Dermis microvascular lymphatic vessel endothelial cell (primary cell): ENCODE results near the gene ISY1. TPM values are rescaled to one million over a fixed set of nuclear protein-coding genes. Genes with fewer than 3 reads are reported as not detected.
A peak's percentile ranks its signal among the peaks of the same experiment; 100 is the strongest.
"Not testable (repeated sequence)": the region's sequence is repeated elsewhere in the genome, so short reads cannot be mapped to it uniquely, and the experiment has no call there.

Experiments used
- DNase-seq, 2 donors: peaks; one replicate each; pipeline versions ENCODE4 v3.0.0 to v3.0.0-alpha.2; 2010; ENCODE audit warnings: low read depth in 2 of 2
- total RNA-seq: library from RNA; depleted of rRNA; stranded (reverse); fragments of >200 nt; gene quantifications from 2 replicates; pipeline ENCODE4 v1.2.1, GENCODE V29; 2014

Gene ISY1
- total RNA-seq, result 40.8 and 60.1 TPM in 2 replicates

- DNase-seq, result peak; percentile 96 to 97
Observed at GRCh38 chr3:129160891-129161859, at the start of gene ISY1. Gene ISY1, minus strand, starts transcription at chr3:129161063. Its CDS starts 88 bp downstream, at chr3:129160975.

GRCh38 chr3:129207479-129207878 lies 46.6 kb upstream of the ISY1 start:
- DNase-seq, result no peak

- no peak for DNase-seq
Observed at GRCh38 chr3:129205109-129205832, 44.4 kb upstream of the ISY1 start.

GRCh38 chr3:129204473-129204872 lies 43.6 kb upstream of the ISY1 start:
- no peak for DNase-seq

- DNase-seq, result peak; percentile 20 to 63
Observed at GRCh38 chr3:129199366-129199765, 38.5 kb upstream of the ISY1 start.

GRCh38 chr3:129197321-129197720 lies 36.5 kb upstream of the ISY1 start:
- DNase-seq, result peak in 1 of 2 donors; percentile 13

- DNase-seq, result no peak
Observed at GRCh38 chr3:129196601-129197000, 35.7 kb upstream of the ISY1 start.

- DNase-seq, result peak; percentile 69 to 75
Observed at GRCh38 chr3:129195731-129196256, 34.9 kb upstream of the ISY1 start.

- not testable (repeated sequence) for DNase-seq
Observed at GRCh38 chr3:129189793-129190192, 28.9 kb upstream of the ISY1 start.

GRCh38 chr3:129187857-129188256 lies 27.0 kb upstream of the ISY1 start:
- DNase-seq, result no peak

- no peak for DNase-seq
Observed at GRCh38 chr3:129185783-129186182, 24.9 kb upstream of the ISY1 start.

- DNase-seq, result not testable (repeated sequence)
Observed at GRCh38 chr3:129184784-129185542, 24.1 kb upstream of the ISY1 start.

- DNase-seq, result peak in 1 of 2 donors; percentile 38
Observed at GRCh38 chr3:129184396-129184657, 23.5 kb upstream of the ISY1 start.

GRCh38 chr3:129183569-129184395 lies 22.9 kb upstream of the ISY1 start, which contains the start of gene CNBP:
Gene CNBP, minus strand, starts transcription at chr3:129183896. Its CDS starts 12,139 bp downstream, at chr3:129171757.
- DNase-seq, result peak; percentile 82 to 95

GRCh38 chr3:129182390-129183185 lies 21.7 kb upstream of the ISY1 start:
- peak in 1 of 2 donors; percentile 46 for DNase-seq

GRCh38 chr3:129181819-129182218 lies 21.0 kb upstream of the ISY1 start:
- DNase-seq, result no peak

GRCh38 chr3:129180461-129180860 lies 19.6 kb upstream of the ISY1 start:
- no peak for DNase-seq

GRCh38 chr3:129176051-129176450 lies 15.2 kb upstream of the ISY1 start:
- DNase-seq, result no peak

GRCh38 chr3:129173725-129174124 lies 12.9 kb upstream of the ISY1 start:
- DNase-seq, result no peak

GRCh38 chr3:129173206-129173605 lies 12.3 kb upstream of the ISY1 start:
- DNase-seq, result no peak
